Kidney (tissue), 14 donors: ENCODE data around the gene SNAI3. TPM values are rescaled to one million over a fixed set of nuclear protein-coding genes. Genes with fewer than 3 reads are reported as not detected.
"Not testable (repeated sequence)": the region's sequence is repeated elsewhere in the genome, so short reads cannot be mapped to it uniquely, and the experiment has no call there.

Experiments
- DNase-seq, 5 donors: peaks; one replicate each; pipeline ENCODE4 v3.0.0-alpha.2; 2013 to 2020
- FAIRE-seq: peaks from 2 replicates; lab custom pipeline; 2012; peaks lifted over from hg19 to GRCh38; lab: Jason Lieb, UNC
- H3K27ac ChIP-seq, 2 donors: one replicate each; pipeline ENCODE4 v1.7.0; 2013; ENCODE audit warnings: low read depth in 2 of 2, low read length in 2 of 2, inconsistent platforms in 1 of 2
- H3K27me3 ChIP-seq: one replicate; pipeline ENCODE4 v1.7.1; 2013; ENCODE audit warnings: low read length, inconsistent platforms; ENCODE audit not compliant: control insufficient read depth, insufficient read depth
- H3K36me3 ChIP-seq, 3 donors: one replicate each; pipeline versions ENCODE4 v1.7.0 to v1.7.1; 2013; ENCODE audit warnings: low read length in 3 of 3, control low read depth in 1 of 3, inconsistent platforms in 1 of 3; ENCODE audit not compliant: insufficient read depth in 3 of 3, control insufficient read depth in 2 of 3
- H3K4me1 ChIP-seq, 3 donors: one replicate each; pipeline versions ENCODE4 v1.7.0 to v1.7.1; 2013; ENCODE audit warnings: low read length in 3 of 3, inconsistent platforms in 1 of 3, low read depth in 1 of 3; ENCODE audit not compliant: control insufficient read depth in 2 of 3, insufficient read depth in 2 of 3
- H3K4me3 ChIP-seq, 3 donors: one replicate each; pipeline versions ENCODE4 v1.7.0 to v1.8.1; 2013; ENCODE audit warnings: low read length in 3 of 3, control low read depth in 1 of 3, inconsistent platforms in 1 of 3
- H3K9ac ChIP-seq, 3 donors: one replicate each; pipeline versions ENCODE4 v1.7.0 to v1.7.1; 2013; ENCODE audit warnings: low read length in 3 of 3, control low read depth in 1 of 3, inconsistent platforms in 1 of 3
- H3K9me3 ChIP-seq, 3 donors: one replicate each; pipeline versions ENCODE4 v1.7.0 to v1.7.1; 2013; ENCODE audit warnings: low read length in 3 of 3, control low read depth in 1 of 3, inconsistent platforms in 1 of 3; ENCODE audit not compliant: control insufficient read depth in 2 of 3, insufficient read depth in 1 of 3
- intact Hi-C: fragments of 100-400 bp; cut with DNase I; formaldehyde crosslinking; loops from one replicate; pipeline ENCODE4 v1.11.1; 2022
- polyA plus RNA-seq: library from polyadenylated mRNA; stranded (reverse); fragments of 350-450 nt; fragmentation: Illumina TruSeq; extraction: RNeasy Lipid Tissue Mini Kit (QIAGEN cat#74804); gene quantifications from one replicate; pipeline ENCODE4 v1.2.3, GENCODE V29; 2014; ENCODE audit warnings: low read depth, low replicate concordance; ENCODE audit not compliant: insufficient read depth
- total RNA-seq: library from RNA; stranded (reverse); fragmentation: NEBNext Ultra II Directional; extraction: Animal tissue kit (Norgen Biotek cat#: 25700); gene quantifications from one replicate; pipeline ENCODE4 v1.2.1, GENCODE V29; 2021
- TF ChIP-seq, protein P1 (sequence below): IDR thresholded peaks from 3 replicates; pipeline ENCODE4 v1.5.1; 2012; ENCODE audit warnings: mild to moderate bottlenecking, moderate library complexity, borderline replicate concordance; ENCODE audit not compliant: insufficient read depth; ENCODE audit errors: extremely low read depth
- donor health status: control.
- donor health status: control.
- donor health status: control.
- donor health status: control.
- donor health status: control.
- donor health status: DM: yes; HTN: yes; CAD: no.
- donor health status: Normal renal cell carcinoma (clear cell type).

Gene SNAI3
- total and polyA plus RNA-seq, 2 donors from 2014 or later = 0.75 to 2.3 TPM

DNA sequence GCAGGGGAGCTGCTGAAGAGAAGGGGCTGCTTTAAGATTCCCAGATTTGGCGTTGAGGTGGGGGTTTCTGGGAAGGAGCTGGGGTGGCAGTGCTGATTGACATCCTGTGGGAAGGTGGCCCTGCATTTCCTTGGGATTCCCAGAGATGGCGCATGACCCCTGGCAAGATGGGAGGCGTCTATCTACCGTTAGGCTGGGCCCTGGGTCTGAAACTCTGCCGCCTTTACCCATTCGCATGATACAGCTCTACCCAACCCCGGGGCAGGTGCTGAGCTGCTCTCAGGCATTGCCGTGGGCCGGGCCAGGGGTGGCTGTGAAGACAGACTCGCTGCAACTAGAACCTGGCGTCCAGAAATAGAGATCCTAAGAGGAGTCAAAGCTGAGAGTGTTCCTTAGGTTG is 13.5 kb downstream of the SNAI3 start:
- Histone ChIP-seq H3K9me3 (no peaks in the 10 kb centered on the region), H3K36me3 (no peaks in the 10 kb centered on the region), H3K9ac (no peak overlapping the region), H3K27me3 (no peaks in the 10 kb centered on the region), H3K4me3 (no peak overlapping the region), H3K4me1 (no peaks in the 10 kb centered on the region), H3K27ac (no peak overlapping the region)
- DNase-seq (peak in 1 of 5 donors; percentile 15), FAIRE-seq (no peak)
- intact Hi-C loops = no loop called here
- TF ChIP-seq, protein P1, sequence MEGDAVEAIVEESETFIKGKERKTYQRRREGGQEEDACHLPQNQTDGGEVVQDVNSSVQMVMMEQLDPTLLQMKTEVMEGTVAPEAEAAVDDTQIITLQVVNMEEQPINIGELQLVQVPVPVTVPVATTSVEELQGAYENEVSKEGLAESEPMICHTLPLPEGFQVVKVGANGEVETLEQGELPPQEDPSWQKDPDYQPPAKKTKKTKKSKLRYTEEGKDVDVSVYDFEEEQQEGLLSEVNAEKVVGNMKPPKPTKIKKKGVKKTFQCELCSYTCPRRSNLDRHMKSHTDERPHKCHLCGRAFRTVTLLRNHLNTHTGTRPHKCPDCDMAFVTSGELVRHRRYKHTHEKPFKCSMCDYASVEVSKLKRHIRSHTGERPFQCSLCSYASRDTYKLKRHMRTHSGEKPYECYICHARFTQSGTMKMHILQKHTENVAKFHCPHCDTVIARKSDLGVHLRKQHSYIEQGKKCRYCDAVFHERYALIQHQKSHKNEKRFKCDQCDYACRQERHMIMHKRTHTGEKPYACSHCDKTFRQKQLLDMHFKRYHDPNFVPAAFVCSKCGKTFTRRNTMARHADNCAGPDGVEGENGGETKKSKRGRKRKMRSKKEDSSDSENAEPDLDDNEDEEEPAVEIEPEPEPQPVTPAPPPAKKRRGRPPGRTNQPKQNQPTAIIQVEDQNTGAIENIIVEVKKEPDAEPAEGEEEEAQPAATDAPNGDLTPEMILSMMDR = no peak

DNA sequence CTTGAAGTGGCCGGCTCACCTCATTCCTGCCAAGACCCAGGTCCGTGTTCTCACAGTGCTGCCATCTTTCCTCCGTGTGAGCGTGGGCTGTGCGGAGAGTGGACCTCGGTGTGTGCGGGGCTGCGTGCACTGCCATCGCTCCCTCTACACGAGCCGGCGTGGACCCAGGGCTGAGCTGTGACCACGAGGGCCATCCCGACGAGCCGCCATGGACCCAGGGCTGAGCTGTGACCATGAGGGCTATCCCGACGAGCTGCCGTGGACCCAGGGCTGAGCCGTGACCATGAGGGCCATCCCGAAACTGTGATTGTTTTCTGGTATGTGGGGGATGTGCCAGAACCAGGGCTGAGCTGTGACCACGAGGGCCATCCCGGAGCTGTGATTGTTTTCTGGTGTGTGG is 14.5 kb downstream of the SNAI3 start:
- Histone ChIP-seq H3K9ac (no peak overlapping the region), H3K36me3 (no peaks in the 10 kb centered on the region), H3K4me3 (no peak overlapping the region), H3K27me3 (no peaks in the 10 kb centered on the region), H3K9me3 (no peaks in the 10 kb centered on the region), H3K4me1 (no peaks in the 10 kb centered on the region), H3K27ac (no peak overlapping the region)
- FAIRE-seq = no peak
- intact Hi-C loops = no loop called here
- DNase-seq = no peak
- TF ChIP-seq, protein P1 = no peak

DNA sequence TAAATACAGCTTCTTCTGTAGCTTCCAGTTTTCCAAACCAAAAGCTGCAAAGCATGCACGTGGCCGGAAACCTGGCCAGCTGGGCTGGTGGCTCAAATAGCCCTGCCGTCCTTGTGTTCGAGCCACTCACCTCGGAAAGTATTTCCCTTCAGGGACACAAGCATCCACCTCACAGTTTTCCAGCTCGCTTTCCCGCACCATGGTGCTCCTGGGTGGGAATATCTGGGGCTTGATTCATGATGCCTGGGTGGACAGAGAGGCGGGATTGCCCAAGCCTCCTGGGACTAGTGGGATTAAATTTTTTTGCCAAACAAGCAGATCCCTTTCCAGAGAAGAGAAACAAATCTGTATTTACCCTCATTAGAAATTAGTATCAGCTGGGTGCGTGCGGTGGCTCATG is 16.3 kb downstream of the SNAI3 start:
- Histone ChIP-seq H3K4me3 (no peak overlapping the region), H3K9ac (no peak overlapping the region), H3K36me3 (no peaks in the 10 kb centered on the region), H3K27ac (no peak overlapping the region), H3K27me3 (no peaks in the 10 kb centered on the region), H3K4me1 (no peaks in the 10 kb centered on the region), H3K9me3 (no peaks in the 10 kb centered on the region)
- FAIRE-seq = no peak
- intact Hi-C loops = no loop called here
- TF ChIP-seq, protein P1 = no peak
- no peak for DNase-seq

DNA sequence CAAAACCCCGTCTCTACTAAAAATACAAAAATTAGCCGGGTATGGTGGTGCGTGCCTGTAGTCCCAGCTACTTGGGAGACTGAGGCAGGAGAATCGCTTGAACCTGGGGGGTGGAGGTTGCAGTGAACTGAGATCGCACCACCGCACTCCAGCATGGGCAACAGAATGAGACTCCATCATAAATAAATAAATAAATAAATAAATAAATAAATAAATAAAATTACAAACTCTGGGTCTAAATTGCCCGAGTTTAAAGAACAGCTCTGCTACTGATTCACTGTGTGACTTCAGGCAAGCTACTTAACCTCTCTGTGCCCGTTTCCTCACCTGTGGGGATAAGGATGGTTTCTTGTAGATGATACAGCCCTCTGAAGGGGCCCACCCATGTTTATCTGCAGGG is 16.8 kb downstream of the SNAI3 start:
- DNase-seq, H3K36me3 ChIP-seq, H3K27me3 ChIP-seq, H3K9ac ChIP-seq, H3K4me1 ChIP-seq, H3K27ac ChIP-seq, H3K9me3 ChIP-seq, intact Hi-C loops, H3K4me3 ChIP-seq, FAIRE-seq: not testable (repeated sequence)
